Stimulated activated CD4-positive, alpha-beta T cell treated with anti-CD3 and anti-CD28 coated beads, TNF-alpha, amount 100 ng/mL, for 48 hours (primary cell): ENCODE measurements around the gene MAP2.

Experiments used
- DNase-seq, 3 donors: peaks; one replicate each; pipeline ENCODE4 v3.0.0-alpha.2; 2020; ENCODE audit warnings: low read depth in 3 of 3

MAP2 gene, protein sequence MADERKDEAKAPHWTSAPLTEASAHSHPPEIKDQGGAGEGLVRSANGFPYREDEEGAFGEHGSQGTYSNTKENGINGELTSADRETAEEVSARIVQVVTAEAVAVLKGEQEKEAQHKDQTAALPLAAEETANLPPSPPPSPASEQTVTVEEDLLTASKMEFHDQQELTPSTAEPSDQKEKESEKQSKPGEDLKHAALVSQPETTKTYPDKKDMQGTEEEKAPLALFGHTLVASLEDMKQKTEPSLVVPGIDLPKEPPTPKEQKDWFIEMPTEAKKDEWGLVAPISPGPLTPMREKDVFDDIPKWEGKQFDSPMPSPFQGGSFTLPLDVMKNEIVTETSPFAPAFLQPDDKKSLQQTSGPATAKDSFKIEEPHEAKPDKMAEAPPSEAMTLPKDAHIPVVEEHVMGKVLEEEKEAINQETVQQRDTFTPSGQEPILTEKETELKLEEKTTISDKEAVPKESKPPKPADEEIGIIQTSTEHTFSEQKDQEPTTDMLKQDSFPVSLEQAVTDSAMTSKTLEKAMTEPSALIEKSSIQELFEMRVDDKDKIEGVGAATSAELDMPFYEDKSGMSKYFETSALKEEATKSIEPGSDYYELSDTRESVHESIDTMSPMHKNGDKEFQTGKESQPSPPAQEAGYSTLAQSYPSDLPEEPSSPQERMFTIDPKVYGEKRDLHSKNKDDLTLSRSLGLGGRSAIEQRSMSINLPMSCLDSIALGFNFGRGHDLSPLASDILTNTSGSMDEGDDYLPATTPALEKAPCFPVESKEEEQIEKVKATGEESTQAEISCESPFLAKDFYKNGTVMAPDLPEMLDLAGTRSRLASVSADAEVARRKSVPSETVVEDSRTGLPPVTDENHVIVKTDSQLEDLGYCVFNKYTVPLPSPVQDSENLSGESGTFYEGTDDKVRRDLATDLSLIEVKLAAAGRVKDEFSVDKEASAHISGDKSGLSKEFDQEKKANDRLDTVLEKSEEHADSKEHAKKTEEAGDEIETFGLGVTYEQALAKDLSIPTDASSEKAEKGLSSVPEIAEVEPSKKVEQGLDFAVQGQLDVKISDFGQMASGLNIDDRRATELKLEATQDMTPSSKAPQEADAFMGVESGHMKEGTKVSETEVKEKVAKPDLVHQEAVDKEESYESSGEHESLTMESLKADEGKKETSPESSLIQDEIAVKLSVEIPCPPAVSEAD (N-terminal part only)

GRCh38 chr2:209423562-209424198 is at the start of gene MAP2:
Gene MAP2, plus strand, starts transcription at chr2:209424047. Its CDS starts 229,124 bp downstream, at chr2:209653171.
- peak; percentile 26 to 57 (median 48) for DNase-seq

- no peak for DNase-seq
These were observed 47.2 kb upstream of the MAP2 start for GRCh38 chr2:209376686-209377085.

GRCh38 chr2:209380293-209380692 is 43.6 kb upstream of the MAP2 start:
- DNase-seq = no peak

GRCh38 chr2:209381091-209381490 is 42.8 kb upstream of the MAP2 start:
- no peak for DNase-seq

DNA sequence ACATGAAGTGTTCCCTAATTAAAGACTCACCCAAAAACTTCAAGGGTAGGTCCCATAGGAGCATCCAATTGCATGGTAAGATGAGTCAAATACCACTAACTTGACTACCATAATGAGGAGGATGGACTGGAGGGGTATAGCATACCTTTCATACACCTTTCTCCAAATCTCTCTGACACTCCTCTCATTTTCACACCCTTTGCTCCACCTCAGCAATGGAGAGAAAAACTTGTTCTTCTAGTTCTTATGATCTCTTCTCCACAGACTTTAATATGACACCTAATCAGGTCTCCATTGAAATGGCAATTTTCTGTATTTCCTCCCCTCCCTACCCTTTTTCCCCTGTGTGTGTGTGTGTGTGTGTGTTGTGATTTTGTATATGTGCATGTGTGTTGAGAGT is 41.1 kb upstream of the MAP2 start:
- no peak for DNase-seq

- no peak for DNase-seq
These were observed 40.6 kb upstream of the MAP2 start for GRCh38 chr2:209383212-209383611.

DNA sequence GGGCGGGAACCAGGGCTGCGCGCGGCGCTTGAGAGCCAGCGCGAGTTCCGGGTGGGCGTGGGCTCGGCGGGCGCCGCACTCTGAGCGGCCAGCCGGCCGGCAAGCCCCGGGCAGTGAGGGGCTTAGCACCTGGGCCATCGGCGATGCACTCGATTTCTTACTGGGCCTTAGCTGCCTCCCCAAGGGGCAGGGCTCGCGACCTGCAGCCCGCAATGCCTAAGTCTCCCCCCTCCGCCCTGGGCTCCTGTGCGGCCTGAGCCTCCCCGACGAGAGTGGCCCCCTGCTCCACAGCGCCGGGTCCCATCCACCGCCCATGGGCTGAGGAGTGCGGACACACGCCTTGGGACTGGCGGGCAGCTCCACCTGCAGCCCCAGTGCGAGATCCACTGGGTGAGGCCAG is 36.5 kb upstream of the MAP2 start:
- DNase-seq = no peak

GRCh38 chr2:209388446-209389037 is 35.3 kb upstream of the MAP2 start:
- DNase-seq = no peak

GRCh38 chr2:209389171-209389618 is 34.7 kb upstream of the MAP2 start:
- DNase-seq = no peak

DNA sequence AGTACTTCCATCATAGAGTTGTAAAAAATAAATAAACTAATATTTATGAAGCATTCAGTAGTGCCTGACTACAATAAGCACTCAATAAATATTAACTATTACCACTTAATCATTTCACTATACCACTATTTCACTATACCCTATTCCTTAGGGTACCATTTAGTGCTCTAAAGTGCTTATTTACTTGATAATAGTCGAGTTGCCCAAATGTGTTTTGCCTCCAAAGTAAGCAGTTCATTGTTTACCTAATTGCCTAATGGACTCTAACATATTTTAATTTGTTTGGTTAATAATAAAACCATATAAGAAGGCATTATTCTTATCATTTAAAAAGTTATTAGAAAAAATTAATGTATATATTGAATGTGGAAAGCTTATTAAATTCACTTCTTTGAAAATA is 33.0 kb upstream of the MAP2 start:
- DNase-seq = no peak

GRCh38 chr2:209391776-209392401 is 32.0 kb upstream of the MAP2 start:
- DNase-seq = no peak

DNA sequence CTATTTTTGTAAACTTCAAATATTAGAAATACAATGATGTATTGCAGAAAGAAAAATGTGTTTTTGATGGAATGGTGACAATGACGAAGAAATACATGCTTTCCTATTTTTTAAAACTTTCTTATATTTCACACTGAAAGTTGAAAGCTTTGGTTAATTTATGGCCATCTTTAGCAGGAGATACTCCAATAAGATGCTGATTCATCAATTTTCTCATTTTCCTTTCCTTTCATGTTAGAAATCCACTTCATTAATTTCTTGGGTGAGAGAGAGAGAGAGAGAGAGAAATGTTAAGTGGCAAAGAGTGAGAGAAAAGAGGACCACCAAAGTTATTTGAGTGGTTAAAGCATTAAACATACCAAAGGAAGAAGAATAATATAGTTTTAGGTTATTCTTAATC is 28.6 kb upstream of the MAP2 start:
- no peak for DNase-seq

DNA sequence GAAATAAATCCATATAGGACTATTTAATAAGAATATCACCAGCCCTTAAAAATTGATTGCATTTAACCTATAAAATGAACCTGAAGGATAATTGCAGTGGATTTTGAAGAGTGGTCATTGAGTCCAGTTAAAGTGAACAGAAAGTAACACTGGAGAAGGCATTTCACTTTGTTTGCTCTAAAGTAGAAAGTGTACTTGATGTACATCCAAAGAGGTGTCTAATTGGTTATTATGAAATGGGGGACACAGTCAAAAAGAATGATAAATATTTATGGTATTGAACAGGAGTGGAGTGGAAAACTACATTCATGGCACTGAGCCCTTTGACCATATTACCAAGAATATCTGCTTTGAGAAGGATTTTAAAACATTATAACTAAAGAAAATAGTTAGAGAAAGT is 28.2 kb upstream of the MAP2 start:
- DNase-seq = no peak

DNA sequence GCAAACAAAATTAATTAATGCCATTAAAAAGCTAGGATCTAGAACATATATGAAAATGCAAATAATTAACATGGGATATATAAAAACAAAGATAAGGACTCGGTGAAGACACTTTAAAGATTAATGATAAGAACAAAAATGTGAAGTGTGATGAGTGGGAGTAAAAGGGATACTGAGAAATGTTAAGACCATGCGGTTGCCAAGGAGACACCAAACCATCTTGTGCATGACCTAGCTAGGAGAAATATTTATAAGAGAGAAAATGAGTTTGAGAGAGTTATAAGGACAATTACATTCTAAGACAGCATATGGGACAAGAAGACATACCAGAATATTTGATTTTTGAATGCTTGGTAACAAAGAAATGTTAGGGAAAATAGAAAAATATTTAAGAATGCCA is 25.4 kb upstream of the MAP2 start:
- no peak for DNase-seq

GRCh38 chr2:209401788-209402187 is 22.1 kb upstream of the MAP2 start:
- no peak for DNase-seq

DNA sequence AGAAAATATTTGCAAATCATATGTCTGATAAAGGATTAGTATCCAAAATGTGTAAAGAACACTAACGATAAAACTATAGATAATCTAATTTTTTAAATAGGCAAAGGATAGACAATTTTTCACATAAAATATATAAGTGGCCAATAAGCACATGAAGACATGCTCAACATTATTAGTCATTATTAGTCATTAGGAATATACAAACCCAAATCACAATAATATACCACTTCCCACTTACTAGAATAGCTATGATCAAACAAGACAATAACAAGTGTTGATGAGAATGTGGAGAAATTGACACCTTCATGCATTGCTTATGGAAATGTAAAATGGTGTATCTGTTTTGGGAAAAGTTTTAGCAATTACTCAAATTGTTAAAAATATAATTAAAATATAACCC is 12.6 kb upstream of the MAP2 start:
- no peak for DNase-seq

GRCh38 chr2:209411718-209412117 is 12.1 kb upstream of the MAP2 start:
- DNase-seq = no peak

DNA sequence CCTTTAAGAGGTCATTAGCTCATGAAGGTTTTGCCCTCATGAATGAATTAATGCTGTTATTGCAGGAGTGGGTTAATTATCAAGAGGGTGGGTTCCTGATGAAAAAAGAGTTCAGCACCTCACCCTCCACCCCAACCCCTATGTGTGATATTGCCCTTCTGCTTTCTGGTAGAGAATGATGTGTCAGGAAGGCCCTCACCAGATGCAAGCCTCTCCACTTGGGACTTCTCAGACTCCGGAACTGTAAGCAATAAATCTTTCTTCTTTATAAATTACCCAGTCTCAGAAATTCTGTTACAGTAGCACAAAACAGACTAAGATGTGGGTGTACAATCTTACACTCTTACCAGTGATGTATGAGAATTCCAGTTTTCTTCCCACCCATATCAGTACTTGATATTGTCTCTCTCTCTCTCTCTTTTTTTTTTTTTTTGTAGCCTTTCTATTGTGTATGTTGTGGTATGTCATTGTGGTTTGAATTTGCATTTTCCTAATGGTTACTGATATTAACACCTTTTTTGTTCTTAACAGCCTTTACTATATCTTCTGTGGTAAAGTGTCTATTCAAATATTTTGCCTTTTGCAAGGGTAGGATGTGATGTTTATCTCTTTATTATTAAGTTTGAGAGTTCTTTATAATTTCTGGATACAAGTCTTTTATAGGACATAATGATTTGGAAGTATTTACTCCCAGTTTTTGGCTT is 10.4 kb upstream of the MAP2 start:
- DNase-seq = no peak

- no peak for DNase-seq
These were observed 6.9 kb upstream of the MAP2 start for GRCh38 chr2:209416913-209417312.

DNA sequence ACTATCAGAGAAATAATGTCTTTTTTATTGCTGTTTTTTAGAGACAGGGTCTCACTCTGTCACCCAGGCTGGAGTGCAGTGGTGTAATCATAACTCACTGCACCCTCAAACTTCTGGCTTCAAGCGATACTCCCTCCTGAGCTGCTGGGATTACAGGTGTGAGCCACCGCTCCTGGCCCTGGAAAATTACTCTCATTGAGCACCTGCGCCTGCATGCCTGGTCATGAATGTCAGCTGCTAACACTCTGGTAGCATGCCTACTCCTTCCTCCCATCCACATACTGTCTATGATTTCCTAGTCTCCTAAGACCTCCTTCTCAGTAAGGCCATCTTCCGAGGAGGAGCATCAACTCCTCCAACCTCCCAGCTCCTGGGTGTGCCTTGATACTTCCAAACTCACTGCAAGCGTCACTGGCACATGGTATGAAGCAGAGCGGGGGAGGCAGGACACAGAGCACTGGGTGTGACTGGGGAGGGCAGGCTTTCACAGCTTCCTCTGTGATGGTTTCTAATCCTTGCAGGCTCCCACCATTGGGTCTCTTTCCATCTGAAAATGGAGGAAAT is 1.6 kb upstream of the MAP2 start:
- no peak for DNase-seq
